DMS 273 (cell line): ENCODE results near the gene C2orf49.

Source experiments
- DNase-seq: peaks from one replicate; lab custom pipeline; 2025; ENCODE audit not compliant: unreplicated experiment; lab: John Stamatoyannopoulos, UW

The C2orf49 gene

DNA sequence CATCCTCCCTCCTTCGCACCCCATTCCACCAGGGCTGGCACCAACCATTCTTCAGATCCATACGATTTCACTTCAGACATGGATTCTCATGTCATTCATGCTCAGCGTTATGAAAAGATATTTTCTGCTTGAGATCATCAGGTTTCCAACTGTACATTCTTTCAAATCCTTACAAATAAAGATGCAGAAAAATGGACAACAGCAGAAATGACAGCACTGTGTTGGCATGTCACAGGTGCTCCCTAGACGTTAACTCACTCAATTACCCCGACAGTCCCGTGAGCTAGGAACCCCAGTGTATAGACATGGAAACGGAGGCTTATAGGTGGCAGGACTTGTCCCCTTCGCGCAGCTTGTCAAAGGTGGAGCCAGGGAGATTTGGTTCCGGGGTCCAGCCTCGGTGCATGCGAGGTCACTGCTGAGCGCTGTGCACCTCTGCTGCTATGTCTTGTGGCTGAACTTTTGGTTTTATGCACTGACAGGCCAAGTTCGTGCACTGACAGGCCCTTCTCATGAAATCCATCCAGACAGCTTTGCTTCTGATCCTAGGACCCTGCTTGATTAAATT is 43.8 kb downstream of the C2orf49 start:
- no peak for DNase-seq

DNA sequence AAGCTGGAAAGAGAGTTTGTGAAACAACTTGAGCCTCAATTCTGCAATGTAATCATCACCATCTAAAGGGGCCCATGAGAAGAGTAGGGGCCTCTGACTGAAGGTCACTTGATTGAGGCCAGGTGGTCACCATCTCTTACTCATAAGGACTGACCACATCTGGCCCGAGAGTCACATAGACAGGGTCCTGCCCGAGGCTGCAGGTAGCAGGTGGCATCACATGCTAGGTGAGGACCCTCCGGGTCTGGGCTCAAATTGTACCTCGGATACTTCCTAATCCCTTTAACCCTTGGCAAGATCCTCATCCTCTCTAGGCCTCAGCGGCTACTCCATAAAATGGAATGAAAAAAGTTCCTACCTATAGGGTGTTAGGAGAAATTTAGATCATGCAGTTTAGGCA is 44.8 kb downstream of the C2orf49 start:
- DNase-seq: no peak

GRCh38 chr2:105383432-105384166 is 46.3 kb downstream of the C2orf49 start:
- DNase-seq: no peak

- DNase-seq: no peak
Measured at GRCh38 chr2:105384216-105384615, 46.9 kb downstream of the C2orf49 start.

DNA sequence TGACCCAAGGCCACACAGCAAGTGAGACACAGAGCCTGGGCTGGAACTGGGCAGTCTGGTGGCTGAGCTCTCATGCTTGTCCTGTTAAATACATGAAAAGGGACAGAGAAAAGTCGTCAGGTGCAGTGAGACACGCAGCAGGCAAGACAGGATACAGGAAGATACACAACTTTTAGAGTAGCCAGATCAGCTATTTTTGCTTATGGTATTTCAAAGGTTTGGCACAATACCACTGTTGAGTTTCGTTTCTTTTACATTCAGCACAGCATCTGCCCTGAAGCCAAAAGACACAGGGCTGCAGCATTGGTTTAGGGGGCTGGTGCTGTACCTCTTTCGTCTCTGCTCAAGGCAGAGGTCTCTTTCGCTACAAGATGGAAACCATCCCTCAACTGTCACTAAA is 47.5 kb downstream of the C2orf49 start:
- DNase-seq: no peak

DNA sequence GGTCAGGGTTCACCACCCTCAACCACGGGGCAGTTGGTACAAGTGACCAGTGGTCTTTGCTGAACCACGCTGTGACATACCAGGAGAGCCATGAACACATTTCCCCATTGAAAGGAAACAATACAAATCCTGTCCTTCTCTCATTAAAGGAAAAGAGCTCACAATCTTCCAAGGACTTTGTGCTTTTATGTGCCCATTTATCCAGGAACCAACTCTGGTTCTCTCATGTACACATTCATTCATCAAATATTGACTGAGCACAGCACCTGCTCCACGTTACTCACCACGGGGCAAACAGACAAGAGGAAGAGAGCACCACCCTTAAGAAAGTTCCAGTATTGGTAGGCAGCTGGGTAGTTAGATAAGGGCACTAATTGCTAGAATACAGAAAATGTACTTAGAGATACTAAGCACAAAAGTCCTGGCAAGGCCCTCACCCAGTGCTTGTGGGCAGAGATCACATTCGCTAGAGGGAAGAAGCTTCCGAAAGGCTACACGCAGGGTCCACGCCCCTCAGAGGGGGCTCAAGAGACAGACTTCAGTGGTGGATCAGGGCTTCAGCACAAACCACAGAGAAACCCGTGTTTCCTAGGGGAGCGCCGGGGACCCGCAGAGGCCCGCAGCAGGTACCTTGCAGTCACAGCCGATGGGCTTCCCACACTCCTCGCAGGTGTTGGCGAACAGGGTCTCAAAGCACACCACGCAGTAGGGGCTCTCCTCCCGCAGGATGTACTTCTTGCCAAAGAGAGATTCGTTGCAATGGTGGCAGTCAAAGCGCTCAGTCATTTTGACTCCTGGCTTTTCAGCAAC is 48.6 kb downstream of the C2orf49 start:
- DNase-seq: no peak

GRCh38 chr2:105387225-105387624 is 49.9 kb downstream of the C2orf49 start:
- DNase-seq: no peak

DNA sequence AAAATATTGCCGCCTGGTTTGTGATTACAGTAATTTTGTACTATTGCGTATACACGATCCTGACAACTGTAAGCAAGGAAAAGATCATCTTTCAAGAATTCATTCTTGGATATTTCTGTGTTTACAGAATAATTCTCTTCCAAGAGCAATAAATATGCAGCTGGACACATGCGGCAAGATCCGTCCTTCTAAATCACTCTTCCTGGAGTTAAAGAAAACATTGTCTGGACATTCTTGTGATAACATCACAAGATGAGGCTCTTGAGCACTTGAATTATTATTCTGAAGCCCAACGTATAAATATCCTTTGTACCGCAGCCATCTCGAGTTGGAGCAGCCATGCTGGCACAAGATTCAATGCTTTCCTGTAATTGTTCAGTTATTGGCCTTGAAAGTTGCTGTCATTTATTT is 51.6 kb downstream of the C2orf49 start:
- no peak for DNase-seq

- DNase-seq: no peak
Measured at GRCh38 chr2:105390454-105390853, 53.1 kb downstream of the C2orf49 start.

DNA sequence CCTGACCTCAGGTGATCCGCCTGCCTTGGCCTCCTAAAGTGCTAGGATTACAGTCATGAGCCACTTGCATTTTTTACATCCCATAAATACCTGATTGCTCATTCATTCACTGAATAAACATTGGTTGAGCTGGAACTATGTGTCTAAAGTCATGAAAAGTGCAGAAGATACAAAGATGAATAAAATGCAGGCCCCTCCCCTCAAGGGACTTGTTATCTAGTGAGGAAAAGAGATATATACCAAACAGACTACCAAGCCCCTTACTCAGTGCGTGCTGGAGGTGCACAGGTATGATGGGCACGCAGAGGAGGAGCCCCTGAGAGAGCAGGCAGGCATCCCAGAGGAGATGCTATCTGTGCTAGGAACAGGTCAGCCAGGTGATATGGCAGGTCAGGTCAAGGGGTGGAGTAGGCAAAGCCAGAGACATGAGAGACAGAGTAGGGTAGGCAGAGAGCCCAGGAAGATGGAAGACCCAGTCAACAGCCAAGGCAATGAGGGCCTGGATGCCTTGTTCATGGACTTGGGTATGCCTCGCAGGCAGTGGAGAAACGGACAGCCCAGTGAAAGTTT is 53.8 kb downstream of the C2orf49 start:
- no peak for DNase-seq

GRCh38 chr2:105391763-105392662 is 54.7 kb downstream of the C2orf49 start:
- DNase-seq: no peak

DNA sequence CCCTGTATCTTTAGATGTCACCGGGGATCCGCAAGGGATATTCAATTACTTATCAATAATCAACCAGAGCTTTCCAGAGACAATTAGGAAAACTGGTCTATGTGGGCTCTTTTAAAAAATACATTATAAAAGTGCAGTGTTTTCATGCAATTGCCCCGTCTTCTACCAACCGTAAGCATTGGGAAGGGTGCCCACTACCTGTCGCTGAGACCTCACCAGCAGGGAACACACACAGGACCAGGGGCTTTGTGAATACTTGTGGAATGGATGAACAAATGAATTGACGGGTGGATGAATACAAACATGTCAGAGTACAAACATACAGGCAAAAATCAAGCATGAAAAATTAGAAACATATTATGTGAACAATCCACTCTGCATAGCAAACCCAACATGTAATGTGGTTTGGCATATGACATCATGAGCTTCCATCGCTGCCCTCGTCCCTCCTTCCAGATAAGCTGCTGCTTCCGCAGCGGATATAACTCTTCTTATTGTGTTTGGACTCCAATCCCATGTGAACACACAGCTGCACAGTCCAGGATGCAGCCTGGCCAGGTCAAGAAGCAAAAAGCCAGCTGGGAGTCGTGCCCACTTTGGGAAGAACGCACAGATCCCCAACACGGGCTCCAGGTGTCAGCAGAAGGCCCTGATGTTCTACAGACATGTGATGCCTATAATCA is 56.2 kb downstream of the C2orf49 start:
- no peak for DNase-seq

DNA sequence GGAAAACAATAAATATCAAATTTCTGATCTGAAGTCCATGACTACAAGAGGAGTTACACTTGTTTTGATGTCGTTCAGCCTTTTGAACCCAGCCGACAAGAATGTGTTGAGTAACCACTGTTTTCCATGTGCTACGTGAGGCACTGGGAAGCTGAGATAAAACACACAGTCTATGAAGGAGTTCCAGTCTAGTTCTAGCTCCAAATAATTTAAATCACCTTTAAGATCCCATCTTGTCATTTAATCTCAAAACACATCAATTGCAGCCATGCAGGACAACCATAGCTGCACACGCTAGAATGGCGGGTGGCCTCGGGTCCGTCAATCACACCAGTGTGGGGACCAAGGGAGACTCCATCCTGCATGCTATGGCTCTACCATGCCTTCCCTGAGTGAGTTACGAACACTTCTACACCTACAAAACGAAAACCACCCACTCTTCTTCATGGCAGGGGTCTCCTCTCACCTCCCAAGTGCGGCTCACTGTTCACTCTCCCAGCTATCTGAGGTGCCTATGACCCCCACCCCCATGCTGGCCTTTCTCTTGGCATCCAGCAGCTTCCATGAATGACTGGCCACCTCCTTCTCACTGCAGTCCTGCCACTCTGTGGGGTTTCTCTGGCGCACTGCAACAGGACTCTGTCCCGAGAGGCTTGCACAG is 57.7 kb downstream of the C2orf49 start:
- DNase-seq: no peak

GRCh38 chr2:105395691-105396090 is 58.4 kb downstream of the C2orf49 start:
- DNase-seq: no peak

GRCh38 chr2:105396254-105397024 is 59.1 kb downstream of the C2orf49 start:
- peak; percentile 19 for DNase-seq

GRCh38 chr2:105397025-105397722 is 59.8 kb downstream of the C2orf49 start:
- peak; percentile 18 for DNase-seq

GRCh38 chr2:105397953-105398335 is 60.6 kb downstream of the C2orf49 start:
- peak; percentile 39 for DNase-seq
